ENCODE measurements around the gene MYCN. TPM values are rescaled to one million over a fixed set of nuclear protein-coding genes. Genes with fewer than 3 reads are reported as not detected.

MYCN gene
- total and polyA plus RNA-seq, 2 of the 4 experiments (the other 2 are of a cell fraction) = not detected

- intact Hi-C loops (cut with micrococcal nuclease) (no loop called here), in situ Hi-C loops (cut with MboI; ENCODE audit: low sequenced_read_pairs) (no loop called here), dilution Hi-C loops (cut with HindIII; ENCODE audit: low sequenced_read_pairs, unreplicated experiment) (no loop called here)
- Histone ChIP-seq H2BK20ac (ENCODE audit: low read depth, low read length) (no peak overlapping the region), H3K56ac (ENCODE audit: extremely low read depth, insufficient read depth, low read length) (no peak overlapping the region), H3K23ac (ENCODE audit: low read depth, low read length) (no peak overlapping the region), H2AK5ac (ENCODE audit: low read depth, low read length) (no peak overlapping the region), H2BK15ac (ENCODE audit: low read depth, low read length) (no peak overlapping the region), H3K9me3 (ENCODE audit: control insufficient read depth, insufficient read depth, low read length) (peaks cover 33% of the 10 kb centered on the region), H3K14ac (replicated peaks; ENCODE audit: low read depth, low read length) (no peak overlapping the region), H3K4me1 (ENCODE audit: control insufficient read depth, insufficient read depth, low read length) (no peaks in the 10 kb centered on the region), H3K9me1 (ENCODE audit: insufficient read depth, low read length) (no peaks in the 10 kb centered on the region), H2BK120ac (ENCODE audit: low read depth, low read length) (no peak overlapping the region), H4K20me1 (ENCODE audit: insufficient read depth, low read length) (no peaks in the 10 kb centered on the region), H3K4me2 (ENCODE audit: low read depth, low read length) (no peak overlapping the region), H4K8ac (ENCODE audit: low read depth in 2 of 2, low read length in 2 of 2) (no peak overlapping the region), H2AK9ac (replicated peaks; ENCODE audit: low read depth, low read length, poor library complexity) (no peak overlapping the region), H4K91ac (ENCODE audit: insufficient read depth, low read depth, low read length) (no peak overlapping the region), H3K9ac (ENCODE audit: low read depth, low read length) (no peak overlapping the region), H3K36me3 (ENCODE audit: control insufficient read depth, insufficient read depth, low read length) (no peaks in the 10 kb centered on the region), H3K27ac (ENCODE audit: insufficient read depth, low read length) (no peak overlapping the region), H3K18ac (ENCODE audit: low read depth, low read length) (no peak overlapping the region), H3K4me3 (ENCODE audit: insufficient read depth, low read depth, low read length) (no peak overlapping the region), H4K5ac (ENCODE audit: low read depth, low read length) (no peak overlapping the region), H2AFZ (replicated peaks; ENCODE audit: low read length, poor library complexity) (no peak overlapping the region), H2BK5ac (ENCODE audit: low read depth, low read length, poor library complexity, severe bottlenecking) (no peak overlapping the region), H3K4ac (ENCODE audit: low read depth, low read length) (no peak overlapping the region), H3K27me3 (ENCODE audit: control insufficient read depth, insufficient read depth, low read length) (no peaks in the 10 kb centered on the region), H3K79me1 (ENCODE audit: low read depth in 1 of 2, low read length in 2 of 2) (no peaks in the 10 kb centered on the region)
- DNase-seq (no peak), ATAC-seq (ENCODE audit: low read depth) (no peak)
- BruUV-seq (replicated peaks) = no TSS peak
- ChIA-PET CTCF (no interaction called here), POLR2A (ENCODE audit: unreplicated experiment) (no interaction called here)
- no peak for TF ChIP-seq CHD1 (IDR thresholded peaks at IDR 0.05; ENCODE audit: low read depth, low read length)
- TF ChIP-seq MXI1 (IDR thresholded peaks at IDR 0.05; ENCODE audit: borderline replicate concordance, low read depth, low read length) = no peak
- TF ChIP-seq SMC3 (IDR thresholded peaks at IDR 0.05; ENCODE audit: low read depth, low read length) = no peak
Observed at GRCh38 chr2:15893085-15893484, 47.3 kb upstream of the MYCN start.
